Anterior cingulate cortex (tissue), 58 donors: ENCODE data around the gene FADS3.
A peak's percentile ranks its signal among the peaks of the same experiment; 100 is the strongest.

ENCODE experiments used
- DNase-seq, 58 donors: peaks; one replicate each; lab custom pipeline; 2025; lab: John Stamatoyannopoulos, UW

FADS3 gene

GRCh38 chr11:61900251-61900650, 8.9 kb upstream of the FADS3 start:
- no peak for DNase-seq

DNA sequence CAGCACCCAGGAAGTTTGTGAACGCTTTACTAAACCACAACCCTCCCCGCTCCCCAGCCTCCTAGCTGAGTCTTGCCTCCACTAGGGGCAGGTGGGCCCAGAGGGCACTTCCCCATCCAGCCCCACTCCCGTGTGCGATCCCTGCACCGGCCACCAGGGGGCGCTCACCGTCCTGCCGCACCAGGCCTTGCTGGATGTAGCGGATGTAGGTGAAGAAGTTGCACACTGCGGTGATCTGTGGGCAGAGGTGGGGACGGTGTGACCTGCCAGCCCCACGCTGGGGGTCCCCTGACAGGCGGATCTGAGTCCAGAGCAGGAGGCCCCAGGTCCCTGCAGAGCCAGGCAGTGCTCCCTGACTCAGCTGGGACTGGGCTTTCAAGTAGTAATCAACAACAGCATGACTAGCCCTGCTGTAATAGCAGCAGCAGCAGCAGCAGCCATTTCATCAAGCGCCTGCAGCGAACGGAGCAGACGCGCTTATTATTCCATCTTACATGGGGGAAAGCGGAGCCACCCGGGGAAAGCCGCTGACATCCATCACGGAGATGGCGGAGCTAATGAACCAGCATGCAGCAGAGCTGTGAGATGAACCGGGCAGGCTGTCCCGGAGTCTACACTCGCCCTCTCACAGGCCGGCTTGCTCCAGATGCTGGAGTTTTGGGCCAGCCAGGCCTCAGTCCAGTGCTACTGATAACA, 7.9 kb upstream of the FADS3 start:
- peak in 51 of 58 donors; percentile 15 to 80 (median 59) for DNase-seq

DNA sequence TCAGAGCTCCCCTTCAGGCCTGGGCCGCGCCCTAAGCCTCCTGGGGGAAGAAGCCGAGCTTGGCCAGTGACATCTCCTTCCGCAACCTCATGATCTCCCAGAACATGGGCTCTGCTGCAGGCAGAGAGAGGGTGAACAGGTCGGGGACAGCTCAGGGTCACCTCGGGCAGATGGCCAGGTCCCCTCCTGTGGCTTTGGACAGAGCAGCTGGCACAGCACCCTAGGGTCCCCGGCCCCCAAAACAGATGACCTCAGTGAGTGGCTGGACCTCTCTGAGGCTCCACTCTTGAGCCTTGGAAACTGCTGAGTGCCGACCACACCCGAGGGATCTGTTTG, 6.9 kb upstream of the FADS3 start:
- DNase-seq = no peak

DNA sequence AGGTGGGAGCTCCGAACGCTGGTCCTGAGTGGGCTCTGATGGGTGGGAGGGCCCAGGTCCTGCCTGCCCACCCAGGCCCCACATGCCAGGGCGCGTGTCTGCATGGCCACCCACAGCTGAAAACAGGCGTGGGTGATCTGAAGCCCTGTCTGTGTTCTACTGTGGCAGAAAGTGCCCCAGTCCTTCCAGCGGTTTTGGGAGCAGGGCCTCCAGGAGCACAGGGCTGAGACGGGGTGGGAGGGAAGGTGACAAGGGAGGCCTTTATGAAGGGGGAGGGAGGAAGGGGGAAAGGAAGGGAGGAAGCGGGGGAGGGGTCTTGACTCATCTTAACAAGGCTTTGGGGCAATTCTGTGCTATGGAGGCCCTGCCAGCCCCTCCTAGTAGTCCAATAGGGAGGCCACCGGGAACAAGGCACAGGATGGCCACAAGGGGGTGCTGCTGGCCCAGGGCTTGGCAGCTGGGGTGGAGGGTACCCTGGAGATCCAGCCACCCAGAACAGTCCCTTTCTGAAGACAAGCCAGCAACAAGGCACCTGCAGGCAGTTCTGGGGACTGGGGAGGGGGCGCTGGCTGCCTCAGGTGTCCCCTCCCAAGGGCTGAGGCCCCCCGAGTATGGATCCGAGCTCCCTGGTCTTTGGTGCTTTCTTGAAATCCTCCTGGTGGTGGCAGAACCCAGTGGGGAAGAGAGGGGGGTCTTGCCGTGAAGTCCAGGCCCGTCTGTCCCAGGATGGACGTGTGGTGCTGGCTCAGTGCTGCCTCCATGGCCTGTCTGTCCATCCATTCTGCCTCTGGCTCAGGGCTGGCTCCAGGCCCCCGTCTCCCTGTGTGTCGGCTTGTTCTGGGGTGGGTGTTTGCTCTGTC, 6.3 kb upstream of the FADS3 start:
- peak in 56 of 58 donors; percentile 21 to 89 (median 65) for DNase-seq

DNA sequence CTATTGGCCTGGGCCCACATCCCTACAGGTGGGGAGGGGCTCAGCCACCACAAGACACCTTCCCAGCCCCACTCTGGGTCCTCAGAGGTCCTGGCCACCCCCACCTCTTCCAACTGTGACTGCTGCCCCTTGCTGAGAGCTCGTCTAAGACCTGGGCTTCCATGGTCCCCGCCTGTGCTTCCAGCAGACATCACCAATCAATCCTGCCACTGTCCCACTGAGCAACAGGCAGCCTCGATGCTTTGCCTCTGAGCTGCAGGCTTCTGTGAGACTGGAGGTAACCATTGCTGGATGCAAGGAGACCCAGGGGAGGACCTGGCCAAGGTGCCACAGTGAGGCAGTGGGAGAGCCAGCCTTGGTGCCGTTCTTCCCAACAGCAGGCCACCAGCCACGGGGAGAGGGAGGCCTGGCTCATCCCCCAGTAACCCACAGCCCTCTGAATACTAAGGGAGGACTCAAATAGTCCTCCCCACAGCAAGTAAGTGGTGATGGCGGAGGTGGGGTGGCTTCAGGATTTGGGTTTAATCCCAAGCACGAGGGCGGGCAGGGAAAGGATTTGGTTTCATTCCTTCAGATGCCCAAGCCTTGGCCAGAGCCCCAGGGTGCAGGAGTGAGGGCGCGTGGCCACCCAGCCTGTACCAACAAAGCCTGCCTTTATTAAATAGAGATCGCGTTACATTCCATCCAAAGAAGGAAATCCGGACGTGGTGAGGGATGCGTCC, 5.5 kb upstream of the FADS3 start:
- no peak for DNase-seq

GRCh38 chr11:61895718-61896059, 4.3 kb upstream of the FADS3 start:
- DNase-seq = no peak

- DNase-seq = no peak
Measured at GRCh38 chr11:61895046-61895717, 3.8 kb upstream of the FADS3 start.

DNA sequence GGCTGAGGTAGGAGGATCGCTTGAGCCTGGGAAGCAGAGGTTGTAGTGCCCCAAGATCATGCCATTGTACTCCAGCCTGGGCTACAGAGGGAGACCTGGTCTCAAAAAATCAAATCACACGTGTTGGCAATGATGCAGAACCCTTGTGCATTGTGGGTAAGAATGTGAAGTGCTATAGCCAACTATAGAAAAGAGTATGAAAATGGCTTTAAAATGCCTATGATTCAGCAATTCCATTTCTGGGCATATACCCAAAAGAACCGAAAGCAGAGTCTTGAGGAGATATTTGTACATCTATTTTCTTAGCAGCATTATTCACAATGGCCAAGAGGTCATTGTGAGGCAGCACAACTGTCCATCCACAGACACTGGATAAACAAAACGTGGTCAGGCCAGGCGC, 2.6 kb upstream of the FADS3 start:
- DNase-seq = no peak

DNA sequence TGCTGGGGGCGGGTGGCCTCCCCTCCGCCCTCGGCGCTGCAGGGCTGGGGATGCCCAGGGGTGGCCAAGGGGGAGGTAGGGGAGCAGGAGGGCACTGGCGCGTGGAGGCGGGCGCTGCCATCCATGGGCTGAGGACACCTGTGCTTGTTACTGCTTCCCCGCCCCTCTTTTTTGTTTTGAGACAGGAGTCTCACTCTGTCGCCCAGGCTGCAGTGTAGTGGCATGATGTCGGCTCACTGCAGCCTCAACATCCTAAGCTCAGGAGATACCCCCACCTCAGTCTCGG, 683 bp upstream of the FADS3 start:
- peak in 1 of 58 donors; percentile 59 for DNase-seq

DNA sequence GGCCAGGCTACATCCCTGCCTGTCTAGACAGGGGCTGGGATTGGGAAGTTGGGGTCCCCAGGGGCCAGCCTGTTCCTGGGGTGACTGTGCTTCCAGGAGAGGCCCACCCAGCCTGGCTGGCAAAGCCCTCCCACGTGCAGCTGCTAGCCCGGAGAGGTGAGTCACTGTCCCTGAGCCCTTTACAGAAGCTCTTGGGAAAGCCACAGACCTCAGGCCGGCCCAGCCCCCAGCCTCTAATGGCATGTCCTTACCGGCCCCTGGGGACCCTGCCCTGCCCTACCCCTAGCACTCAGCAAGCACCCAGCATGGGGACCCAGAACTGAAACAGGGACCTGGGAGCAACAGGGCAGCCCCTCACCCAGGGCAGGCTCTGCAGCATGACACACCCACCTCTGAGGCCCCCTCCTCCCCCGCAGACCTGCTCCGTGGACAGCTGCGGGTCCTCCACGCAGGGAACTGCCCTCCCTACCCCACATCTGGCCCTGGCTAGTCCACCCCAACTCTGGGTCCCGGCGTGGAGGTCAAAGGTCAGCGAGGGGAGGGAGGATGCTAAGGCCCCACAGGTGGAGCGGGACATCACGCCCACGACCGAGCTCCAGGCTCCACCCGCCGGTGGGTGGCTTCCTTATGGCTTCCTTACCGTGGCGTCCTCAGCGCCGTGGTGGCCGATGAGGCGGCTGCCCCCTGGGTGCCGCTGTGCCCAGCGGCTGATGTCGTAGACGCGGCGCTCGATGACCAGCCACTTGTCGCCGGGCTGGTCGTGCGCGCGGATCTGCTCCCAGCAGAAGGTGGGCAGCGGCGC, 615 bp downstream of the FADS3 start:
- DNase-seq = peak in 17 of 58 donors; percentile 28 to 67 (median 52)

GRCh38 chr11:61889831-61890230, 1.5 kb downstream of the FADS3 start:
- no peak for DNase-seq

DNA sequence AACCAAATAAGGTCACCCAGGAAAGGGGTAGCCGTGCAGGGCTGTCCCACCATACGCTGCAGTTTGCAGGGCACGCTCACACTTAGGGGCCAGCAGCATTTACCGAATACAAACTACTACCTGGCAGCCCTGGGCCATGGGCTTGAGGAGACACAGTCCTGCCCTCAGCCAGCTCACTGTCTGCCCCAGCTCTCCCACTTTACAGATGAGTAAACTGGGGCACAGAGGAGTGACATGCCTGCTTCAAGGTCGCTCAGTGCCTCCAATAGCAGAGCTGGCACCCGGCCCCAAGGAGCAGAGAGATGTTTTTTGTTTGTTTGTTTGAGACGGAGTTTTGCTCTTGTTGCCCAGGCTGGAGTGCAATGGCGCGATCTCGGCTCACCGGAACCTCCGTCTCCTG, 2.8 kb downstream of the FADS3 start:
- DNase-seq = no peak

- peak in 10 of 58 donors; percentile 12 to 56 (median 26) for DNase-seq
Measured at GRCh38 chr11:61887839-61888494, 3.4 kb downstream of the FADS3 start.

DNA sequence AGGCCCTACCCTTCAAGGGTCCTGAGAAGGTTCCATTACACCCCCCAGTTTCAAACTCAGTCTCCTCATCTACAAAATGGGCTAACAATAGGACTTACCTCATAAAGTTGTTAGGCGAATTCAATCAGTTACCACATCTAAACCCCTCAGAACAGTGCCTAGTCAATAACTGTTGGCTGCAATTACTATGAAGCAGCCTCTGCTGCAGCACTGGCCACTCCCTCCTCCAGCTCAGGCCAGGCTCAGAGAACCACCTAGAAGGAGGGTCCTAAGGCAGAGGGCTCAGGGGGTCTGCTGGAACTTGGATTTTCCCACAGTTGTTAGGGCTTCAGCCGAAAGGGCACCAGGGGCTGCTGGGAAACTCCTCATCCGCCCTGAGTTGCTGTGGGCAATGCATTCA, 4.7 kb downstream of the FADS3 start:
- no peak for DNase-seq

GRCh38 chr11:61885784-61886580, 5.4 kb downstream of the FADS3 start:
- DNase-seq = no peak

GRCh38 chr11:61885166-61885778, 6.1 kb downstream of the FADS3 start:
- no peak for DNase-seq

GRCh38 chr11:61883947-61884346, 7.4 kb downstream of the FADS3 start:
- no peak for DNase-seq

- peak in 22 of 58 donors; percentile 11 to 60 (median 28) for DNase-seq
Measured at GRCh38 chr11:61883327-61883726, 8.0 kb downstream of the FADS3 start.
